Activated naive CD8-positive, alpha-beta T cell treated with anti-CD3 and anti-CD28 coated beads, Interleukin-2, amount 10 ng/mL, durations not matched to agents 7 days and 5 days (primary cell): Measurements from ENCODE around the gene EYA2. TPM values are rescaled to one million over a fixed set of nuclear protein-coding genes. Genes with fewer than 3 reads are reported as not detected.

Source experiments
- microRNA-seq: library from miRNA; unstranded; fragments of <30 nt; microRNA quantifications from one replicate; pipeline ENCODE4 v1.2.0, GENCODE V29; 2022
- total RNA-seq, 2 experiments: library from RNA; stranded (reverse); gene quantifications; one replicate each; pipeline ENCODE4 v1.2.3, GENCODE V29; 2021

EYA2 gene
- total RNA-seq, 2 experiments from 2014 or later: not detected

Small RNAs within 50 kb of the gene (microRNA-seq; reads per million reads assigned to microRNA genes)
- not detected for gene MIR3616

Other genes with a start within 250 kb of the EYA2 start
- under 1 TPM; 0.26 to 0.30 TPM for gene SLC13A3, start 243.4 kb upstream of the EYA2 start, total RNA-seq
- gene TP53RK, start 205.4 kb upstream of the EYA2 start, total RNA-seq: 10 to 100 TPM; 17.3 to 18.4 TPM
- not detected for gene SLC2A10, start 185.2 kb upstream of the EYA2 start, total RNA-seq